ENCODE measurements around the gene S100A14. TPM values are rescaled to one million over a fixed set of nuclear protein-coding genes. Genes with fewer than 3 reads are reported as not detected.

S100A14 gene
- total and polyA plus RNA-seq, 2 of the 13 experiments (the other 11 are each of a cell fraction or from before 2014, with no cell fraction given) = 1.4 to 7.7 TPM

DNA sequence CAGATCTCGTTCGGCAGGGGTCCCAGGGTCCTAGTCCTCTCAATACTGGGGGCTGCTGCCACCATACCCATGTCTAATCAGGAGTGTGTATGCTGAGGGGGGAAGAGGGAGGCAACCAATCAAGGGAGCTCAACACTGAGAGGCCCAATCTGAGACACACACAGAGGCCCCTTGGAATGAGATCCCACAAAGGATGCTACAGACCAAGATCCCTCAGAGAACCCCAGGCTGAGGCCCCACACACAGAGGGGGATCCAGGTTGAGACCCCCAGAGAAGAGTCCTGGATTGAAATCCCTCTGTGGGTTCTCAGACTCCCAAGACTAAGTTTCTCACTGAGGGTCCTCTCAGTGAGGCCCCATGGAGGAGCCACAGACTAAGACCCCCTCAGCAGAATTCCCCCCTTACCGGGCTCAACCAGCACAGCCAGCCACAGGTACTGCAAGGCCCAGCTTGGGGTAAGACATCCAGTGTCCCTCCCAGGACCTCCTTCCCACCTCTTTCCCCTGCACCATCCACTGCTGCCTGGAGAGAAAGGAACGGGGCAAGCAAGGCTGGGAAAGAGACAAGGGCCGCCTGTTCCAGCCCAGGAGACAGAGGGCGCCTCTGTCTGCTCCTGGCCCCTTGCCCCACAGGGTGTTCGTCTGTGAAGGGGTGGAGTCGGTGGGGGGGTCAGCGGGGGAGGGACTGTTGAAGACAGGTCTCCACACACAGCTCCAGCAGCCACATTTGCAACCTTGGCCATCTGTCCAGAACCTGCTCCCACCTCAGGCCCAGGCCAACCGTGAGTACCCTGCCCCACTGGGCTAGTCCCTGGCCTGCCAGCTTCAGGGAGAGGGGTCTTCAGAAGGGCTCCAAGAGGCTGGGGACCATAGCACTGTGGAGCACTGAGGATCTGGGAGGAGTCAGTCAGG, 11.8 kb upstream of the S100A14 start, which contains the start of gene S100A1 (continued):
- no peak for TF ChIP-seq SSRP1 (CRISPR knock-in tag; IDR thresholded peaks at IDR 0.05)
- TF ChIP-seq GATAD1 (CRISPR knock-in tag; IDR thresholded peaks at IDR 0.05) = 0 out of 2 replicates have a peak, but pooled peaks have one; percentile 15
- TF ChIP-seq ZNF772 (CRISPR knock-in tag; IDR thresholded peaks at IDR 0.05) = peak; percentile 24; the same call in 1 of the 2 replicates
- no peak for TF ChIP-seq SMAD1 (CRISPR knock-in tag; IDR thresholded peaks at IDR 0.05; ENCODE audit: borderline replicate concordance, low read depth)
- TF ChIP-seq ARID4A (CRISPR knock-in tag; IDR thresholded peaks at IDR 0.05; ENCODE audit: borderline replicate concordance) = no peak; the same call in 1 of the 2 replicates
- 0 out of 2 replicates have a peak, but pooled peaks have one; percentile 30 for TF ChIP-seq GATA4 (IDR thresholded peaks at IDR 0.05; ENCODE audit: borderline replicate concordance, low read depth)
- no peak for TF ChIP-seq ZNF460 (CRISPR knock-in tag; IDR thresholded peaks at IDR 0.05; ENCODE audit: borderline replicate concordance)
- TF ChIP-seq TARDBP (CRISPR knock-in tag; IDR thresholded peaks at IDR 0.05) = peak; percentile 25; the same call in 1 of the 2 replicates
- no peak for TF ChIP-seq NFIC (IDR thresholded peaks at IDR 0.05; ENCODE audit: low read length)
- TF ChIP-seq PHF21A (CRISPR knock-in tag; IDR thresholded peaks at IDR 0.05) = no peak
- TF ChIP-seq ZNF597 (CRISPR knock-in tag; IDR thresholded peaks at IDR 0.05) = no peak
- TF ChIP-seq TAF15 (IDR thresholded peaks at IDR 0.05; ENCODE audit: low read depth, low read length, poor library complexity, severe bottlenecking) = no peak
- no peak for TF ChIP-seq MED1 (CRISPR knock-in tag; IDR thresholded peaks at IDR 0.05)
- no peak for TF ChIP-seq IRF1 (CRISPR knock-in tag; IDR thresholded peaks at IDR 0.05; ENCODE audit: low read depth)
- TF ChIP-seq ATF7 (IDR thresholded peaks at IDR 0.05) = no peak
- no peak for TF ChIP-seq ATF7 (CRISPR knock-in tag; IDR thresholded peaks at IDR 0.05)
- TF ChIP-seq HMGA1 (CRISPR knock-in tag; conservative IDR thresholded peaks at IDR 0.05) = no peak
- peak; percentile 89; the same call in 1 of the 2 replicates for TF ChIP-seq ZNF740 (CRISPR knock-in tag; IDR thresholded peaks at IDR 0.05)
- TF ChIP-seq AGO2 (optimal IDR thresholded peaks at IDR 0.05; ENCODE audit: low read depth, low read length) = peak; percentile 21
- TF ChIP-seq HES4 (CRISPR knock-in tag; IDR thresholded peaks at IDR 0.05; ENCODE audit: borderline replicate concordance) = no peak

Measured in HepG2 (cell line).